AG09309 (cell line): ENCODE results near the gene SPTLC3.

Experiments
- DNase-seq: peaks from one replicate; pipeline ENCODE4 v3.0.0-alpha.2; 2010; ENCODE audit warnings: low read depth
- H3K4me3 ChIP-seq: 2 replicates; pipeline ENCODE4 v1.5.1; 2011; ENCODE audit warnings: mild to moderate bottlenecking, low read depth, low read length, moderate library complexity; ENCODE audit not compliant: control insufficient read depth
- CTCF ChIP-seq: IDR thresholded peaks from 2 replicates; pipeline ENCODE4 v1.5.1; 2011; ENCODE audit warnings: mild to moderate bottlenecking, low read depth, low read length, inconsistent platforms; ENCODE audit not compliant: insufficient read depth, control insufficient read depth; ENCODE audit errors: missing control alignments

SPTLC3 gene

GRCh38 chr20:12966468-12967085, 42.2 kb upstream of the SPTLC3 start:
- peak; percentile 25 for DNase-seq
- peak; percentile 55 for TF ChIP-seq CTCF
- no peak overlapping the region for H3K4me3 ChIP-seq

DNA sequence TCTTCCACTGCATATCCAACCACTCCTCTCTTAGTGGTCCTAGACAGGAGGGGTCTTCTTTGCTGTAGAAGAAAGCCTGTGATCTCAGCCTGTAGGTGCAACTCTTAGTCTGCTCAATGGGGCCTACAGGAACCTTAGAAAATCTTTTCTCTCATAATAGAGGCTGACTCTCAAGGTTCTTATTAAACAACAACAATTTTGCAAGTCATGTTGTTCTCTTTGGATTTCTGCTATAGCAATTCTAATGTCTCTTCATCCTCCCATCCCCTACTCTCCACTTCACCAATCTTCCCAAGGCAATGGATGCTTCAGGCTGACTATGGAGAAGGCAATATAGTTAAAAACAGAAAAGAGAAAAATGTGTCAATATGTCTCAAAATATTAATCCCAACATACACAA, 40.8 kb upstream of the SPTLC3 start:
- no peak overlapping the region for H3K4me3 ChIP-seq
- no peak for TF ChIP-seq CTCF
- no peak for DNase-seq

- H3K4me3 ChIP-seq, result no peak overlapping the region
- DNase-seq, result no peak
- no peak for TF ChIP-seq CTCF
Observed at GRCh38 chr20:12968472-12968871, 40.3 kb upstream of the SPTLC3 start.

DNA sequence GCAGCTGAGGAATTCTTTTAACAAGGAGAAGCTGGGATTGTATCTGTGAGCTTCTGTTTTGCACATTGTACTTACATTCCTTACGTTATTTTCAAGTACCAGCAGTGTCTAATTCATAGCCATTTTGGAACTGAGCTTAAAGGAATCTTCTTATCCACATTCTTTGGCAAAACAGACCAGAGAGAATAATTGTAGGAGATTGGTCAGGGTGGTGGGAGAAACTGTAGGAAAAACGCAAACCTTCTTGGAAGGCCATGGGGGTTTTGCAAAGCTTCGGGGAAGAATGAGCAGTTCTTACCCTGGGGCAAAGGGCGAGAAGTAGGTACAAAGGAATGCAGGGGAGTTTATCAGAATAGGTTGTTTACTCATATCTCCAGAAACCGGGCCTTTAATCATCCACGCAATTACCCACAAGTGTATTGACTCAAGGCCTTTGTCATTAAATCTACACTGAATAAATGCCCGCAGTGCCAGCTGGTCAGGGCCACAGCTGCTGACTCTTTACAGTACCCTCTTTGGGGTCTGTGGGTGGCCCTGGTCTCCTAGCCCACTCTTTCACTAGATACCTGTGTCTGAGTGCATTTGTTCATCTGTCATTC, 39.6 kb upstream of the SPTLC3 start:
- DNase-seq, result no peak
- no peak for TF ChIP-seq CTCF
- H3K4me3 ChIP-seq, result no peak overlapping the region

- no peak overlapping the region for H3K4me3 ChIP-seq
- TF ChIP-seq CTCF, result peak; percentile 65
- peak; percentile 17 for DNase-seq
Observed at GRCh38 chr20:12970372-12970821, 38.4 kb upstream of the SPTLC3 start.

DNA sequence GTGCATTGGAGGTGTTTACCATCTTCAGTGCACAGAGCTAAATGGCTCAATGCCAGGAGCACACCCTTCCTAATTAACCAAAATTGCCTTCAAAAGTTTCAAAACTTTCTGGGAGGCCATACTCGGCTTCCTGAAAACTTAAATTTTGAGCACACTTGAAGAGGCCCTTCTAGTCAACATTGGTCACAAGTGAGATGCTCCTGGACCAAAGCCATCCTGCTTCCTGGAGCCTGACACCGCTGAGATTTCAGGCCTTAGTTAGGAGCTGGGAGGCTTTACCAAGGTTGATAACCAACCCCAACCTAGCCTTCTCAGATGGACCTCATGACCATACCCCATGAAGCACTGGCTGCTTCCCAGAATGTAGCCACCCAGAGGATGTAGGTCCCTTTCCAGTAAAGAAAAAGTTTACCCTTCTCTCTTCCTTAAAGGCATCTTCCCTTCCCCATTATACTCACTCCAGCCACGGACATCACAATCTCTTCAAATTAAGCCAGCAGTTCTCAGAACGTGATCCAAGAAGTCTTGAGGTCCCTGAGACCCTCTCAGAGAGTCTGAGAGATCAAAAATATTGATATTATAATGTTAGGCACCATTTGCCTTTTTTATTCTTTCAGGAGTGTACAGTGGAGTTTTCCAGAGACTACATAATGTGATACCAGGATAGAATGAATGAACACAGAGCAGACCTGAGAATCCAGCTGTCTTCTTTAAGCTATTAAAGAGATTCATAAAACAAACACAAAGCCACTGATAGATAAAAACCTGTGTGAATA, 32.8 kb upstream of the SPTLC3 start:
- DNase-seq, result no peak
- no peak for TF ChIP-seq CTCF
- no peak overlapping the region for H3K4me3 ChIP-seq
